ENCODE data around the gene HEY2.

DNA sequence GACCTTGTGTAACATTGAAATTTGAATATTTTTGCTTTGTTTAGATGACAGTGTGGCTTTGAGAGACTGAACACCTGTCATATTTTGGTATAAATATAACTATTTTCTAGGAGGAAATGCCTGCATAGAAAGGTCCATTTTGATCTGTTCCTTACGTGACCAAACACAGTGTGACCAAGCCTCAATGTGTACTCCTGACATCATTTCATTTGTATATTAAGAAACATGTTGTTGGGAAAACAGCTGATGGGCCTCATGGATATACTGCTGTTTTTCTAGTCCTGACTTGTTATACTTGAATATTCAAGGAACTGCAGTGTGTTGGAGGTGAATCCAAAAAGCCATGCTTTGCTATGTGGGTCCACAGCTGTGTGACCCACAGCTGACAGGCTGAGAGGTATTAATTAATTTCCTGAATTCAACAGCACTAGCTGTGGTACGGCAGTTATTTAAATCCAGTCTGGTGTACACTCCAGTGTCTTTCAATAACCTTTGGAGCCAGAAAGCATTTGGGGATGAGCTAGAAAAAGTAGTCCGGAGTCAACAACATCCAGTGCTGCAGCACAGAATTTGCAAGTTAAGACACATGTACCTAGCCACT is 60.2 kb downstream of the HEY2 start:
- TF ChIP-seq, protein P1, sequence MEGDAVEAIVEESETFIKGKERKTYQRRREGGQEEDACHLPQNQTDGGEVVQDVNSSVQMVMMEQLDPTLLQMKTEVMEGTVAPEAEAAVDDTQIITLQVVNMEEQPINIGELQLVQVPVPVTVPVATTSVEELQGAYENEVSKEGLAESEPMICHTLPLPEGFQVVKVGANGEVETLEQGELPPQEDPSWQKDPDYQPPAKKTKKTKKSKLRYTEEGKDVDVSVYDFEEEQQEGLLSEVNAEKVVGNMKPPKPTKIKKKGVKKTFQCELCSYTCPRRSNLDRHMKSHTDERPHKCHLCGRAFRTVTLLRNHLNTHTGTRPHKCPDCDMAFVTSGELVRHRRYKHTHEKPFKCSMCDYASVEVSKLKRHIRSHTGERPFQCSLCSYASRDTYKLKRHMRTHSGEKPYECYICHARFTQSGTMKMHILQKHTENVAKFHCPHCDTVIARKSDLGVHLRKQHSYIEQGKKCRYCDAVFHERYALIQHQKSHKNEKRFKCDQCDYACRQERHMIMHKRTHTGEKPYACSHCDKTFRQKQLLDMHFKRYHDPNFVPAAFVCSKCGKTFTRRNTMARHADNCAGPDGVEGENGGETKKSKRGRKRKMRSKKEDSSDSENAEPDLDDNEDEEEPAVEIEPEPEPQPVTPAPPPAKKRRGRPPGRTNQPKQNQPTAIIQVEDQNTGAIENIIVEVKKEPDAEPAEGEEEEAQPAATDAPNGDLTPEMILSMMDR (conservative IDR thresholded peaks at IDR 0.05; ENCODE audit: low read length): no peak
- TF ChIP-seq EZH2phosphoT487 (IDR thresholded peaks at IDR 0.05; ENCODE audit: borderline replicate concordance): no peak

All from Loucy (cell line).